Loucy (cell line): Measurements from ENCODE around the gene CACNB2.

ENCODE experiments used
- H2AFZ ChIP-seq: fragments of 200-600 bp; sonication (generic); 2 replicates; pipeline ENCODE4 v1.6.0; 2016; ENCODE audit warnings: antibody characterized with exemption, mild to moderate bottlenecking, low read length, moderate library complexity
- H3F3A ChIP-seq: fragments of 200-600 bp; 2 replicates; pipeline ENCODE4 v1.6.0; 2016; ENCODE audit warnings: antibody characterized with exemption, low read depth, mild to moderate bottlenecking
- H3K27me3 ChIP-seq: fragments of 200-600 bp; sonication (generic); 2 replicates; pipeline ENCODE4 v1.6.1; 2014; ENCODE audit warnings: low read length, mild to moderate bottlenecking; ENCODE audit not compliant: insufficient read depth, poor library complexity, severe bottlenecking
- H3K36me3 ChIP-seq: fragments of 200-600 bp; sonication (generic); 2 replicates; pipeline ENCODE4 v1.6.1; 2016; ENCODE audit warnings: low read length; ENCODE audit not compliant: insufficient read depth
- H3K4me1 ChIP-seq: fragments of 200-600 bp; sonication (generic); 2 replicates; pipeline ENCODE4 v1.5.1; 2014; ENCODE audit warnings: low read length, mild to moderate bottlenecking; ENCODE audit not compliant: insufficient read depth, poor library complexity, severe bottlenecking
- H3K4me2 ChIP-seq: fragments of 200-600 bp; sonication (generic); 2 replicates; pipeline ENCODE4 v1.6.0; 2014; ENCODE audit warnings: antibody characterized with exemption, low read length, low read depth, mild to moderate bottlenecking; ENCODE audit not compliant: poor library complexity, severe bottlenecking
- H3K4me3 ChIP-seq: fragments of 200-600 bp; sonication (generic); 2 replicates; pipeline ENCODE4 v1.5.1; 2014; ENCODE audit warnings: low read length, mild to moderate bottlenecking, mixed read lengths; ENCODE audit not compliant: poor library complexity, severe bottlenecking
- H3K79me2 ChIP-seq: fragments of 200-600 bp; sonication (generic); 2 replicates; pipeline ENCODE4 v1.6.1; 2014; ENCODE audit warnings: low read length; ENCODE audit not compliant: insufficient read depth
- H3K9ac ChIP-seq: fragments of 200-600 bp; sonication (generic); 2 replicates; pipeline ENCODE4 v1.6.0; 2014; ENCODE audit warnings: mild to moderate bottlenecking, low read depth, low read length, moderate library complexity; ENCODE audit not compliant: poor library complexity, severe bottlenecking
- H3K9me2 ChIP-seq: fragments of 200-600 bp; sonication (generic); replicated peaks from 2 replicates; pipeline ENCODE4 v1.6.1; 2016; ENCODE audit warnings: low read depth, low read length, mixed read lengths
- H3K9me3 ChIP-seq: fragments of 200-600 bp; sonication (generic); 2 replicates; pipeline ENCODE4 v1.6.1; 2014; ENCODE audit warnings: mild to moderate bottlenecking, antibody characterized with exemption, low read length, low read depth; ENCODE audit not compliant: insufficient read depth
- H4K20me1 ChIP-seq: fragments of 200-600 bp; sonication (generic); 2 replicates; pipeline ENCODE4 v1.6.0; 2014; ENCODE audit warnings: antibody characterized with exemption, low read length, mild to moderate bottlenecking; ENCODE audit not compliant: insufficient read depth, poor library complexity, severe bottlenecking
- CTCF ChIP-seq: fragments of 200-600 bp; sonication (generic); conservative IDR thresholded peaks from 2 replicates; pipeline ENCODE4 v1.5.1; 2014; ENCODE audit warnings: mild to moderate bottlenecking, antibody characterized with exemption, low read length
- EZH2phosphoT487 ChIP-seq: fragments of 200-600 bp; IDR thresholded peaks from 2 replicates; pipeline ENCODE4 v1.6.1; 2018; ENCODE audit warnings: antibody characterized with exemption, mild to moderate bottlenecking, moderate library complexity, borderline replicate concordance

Gene CACNB2

GRCh38 chr10:18221123-18221522, 80.9 kb downstream of the CACNB2 start:
- no peak overlapping the region for H2AFZ ChIP-seq
- no peaks in the 10 kb centered on the region for H3K79me2 ChIP-seq
- H3K9me3 ChIP-seq, result no peaks in the 10 kb centered on the region
- H3K27me3 ChIP-seq, result no peaks in the 10 kb centered on the region
- no peaks in the 10 kb centered on the region for H3K36me3 ChIP-seq
- H3F3A ChIP-seq, result no peaks in the 10 kb centered on the region
- no peaks in the 10 kb centered on the region for H4K20me1 ChIP-seq
- H3K4me2 ChIP-seq, result no peak overlapping the region
- H3K9me2 ChIP-seq, result no peaks in the 10 kb centered on the region
- no peak overlapping the region for H3K4me3 ChIP-seq
- H3K9ac ChIP-seq, result no peak overlapping the region
- H3K4me1 ChIP-seq, result no peaks in the 10 kb centered on the region
- TF ChIP-seq CTCF, result no peak
- TF ChIP-seq EZH2phosphoT487, result no peak

DNA sequence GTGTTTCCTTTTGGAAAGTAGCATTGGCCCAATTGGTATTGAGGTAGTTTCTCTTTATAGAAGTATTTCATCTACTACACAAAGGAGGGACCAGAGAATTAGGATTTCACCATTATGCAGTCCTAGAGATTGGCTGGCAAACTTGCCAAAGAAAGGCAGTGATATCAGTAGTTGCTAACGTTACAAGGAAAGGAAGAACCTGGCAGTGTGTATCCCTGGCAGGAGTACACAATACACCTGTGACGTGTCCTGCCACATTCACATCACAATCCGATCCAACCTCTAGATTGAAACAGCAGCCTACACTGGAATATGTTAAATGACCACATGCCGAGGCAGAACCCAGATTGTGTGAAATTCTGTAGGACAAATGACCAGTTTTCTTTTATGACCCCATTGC, 81.7 kb downstream of the CACNB2 start:
- no peak overlapping the region for H3K4me2 ChIP-seq
- TF ChIP-seq CTCF, result no peak
- no peaks in the 10 kb centered on the region for H3F3A ChIP-seq
- H3K36me3 ChIP-seq, result no peaks in the 10 kb centered on the region
- H3K9me2 ChIP-seq, result no peaks in the 10 kb centered on the region
- H3K9me3 ChIP-seq, result no peaks in the 10 kb centered on the region
- H4K20me1 ChIP-seq, result no peaks in the 10 kb centered on the region
- no peak overlapping the region for H3K9ac ChIP-seq
- H3K27me3 ChIP-seq, result no peaks in the 10 kb centered on the region
- no peak overlapping the region for H2AFZ ChIP-seq
- H3K4me1 ChIP-seq, result peaks cover 5% of the 10 kb centered on the region
- no peak overlapping the region for H3K4me3 ChIP-seq
- no peaks in the 10 kb centered on the region for H3K79me2 ChIP-seq

DNA sequence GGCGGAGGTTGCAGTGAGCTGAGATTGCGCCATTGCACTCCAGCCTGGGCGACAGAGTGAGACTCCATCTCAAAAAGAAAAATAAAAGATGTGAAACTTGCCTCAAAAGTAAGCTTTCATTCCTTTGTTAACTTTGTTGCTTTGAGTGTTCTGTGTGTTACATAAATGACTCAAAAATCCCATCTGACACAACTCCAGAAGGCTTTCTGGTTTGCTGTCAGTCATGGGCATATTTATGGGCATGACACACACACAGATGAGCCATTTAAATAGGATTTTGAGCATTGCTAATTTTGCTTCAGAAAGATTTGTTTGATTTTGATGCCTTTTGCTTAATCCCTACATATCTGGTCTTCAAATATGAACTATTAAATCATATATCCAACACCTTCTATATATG, 82.6 kb downstream of the CACNB2 start:
- no peaks in the 10 kb centered on the region for H3K79me2 ChIP-seq
- TF ChIP-seq EZH2phosphoT487 (no peak), CTCF (no peak)
- no peaks in the 10 kb centered on the region for H3K9me3 ChIP-seq
- no peak overlapping the region for H3K9ac ChIP-seq
- no peak overlapping the region for H3K4me2 ChIP-seq
- no peaks in the 10 kb centered on the region for H3F3A ChIP-seq
- no peaks in the 10 kb centered on the region for H3K9me2 ChIP-seq
- no peaks in the 10 kb centered on the region for H3K27me3 ChIP-seq
- no peak overlapping the region for H3K4me3 ChIP-seq
- no peaks in the 10 kb centered on the region for H3K36me3 ChIP-seq
- H2AFZ ChIP-seq, result no peak overlapping the region
- no peaks in the 10 kb centered on the region for H4K20me1 ChIP-seq
- H3K4me1 ChIP-seq, result peaks cover 5% of the 10 kb centered on the region
